HepG2 (cell line): Measurements from ENCODE around the gene TSHZ2. TPM values are rescaled to one million over a fixed set of nuclear protein-coding genes. Genes with fewer than 3 reads are reported as not detected.

Experiments
- ARNT ChIP-seq: fragments of 450-650 bp; IDR thresholded peaks from 2 replicates; pipeline ENCODE4 v1.6.1; 2017
- CTCF ChIP-seq: sonication (generic); formaldehyde crosslinking; IDR thresholded peaks from 2 replicates; pipeline ENCODE4 v1.5.0; 2020; ENCODE audit warnings: mild to moderate bottlenecking, missing genetic modification reagents, moderate library complexity
- PRPF4 ChIP-seq: fragments of 200-400 bp; formaldehyde crosslinking; IDR thresholded peaks from 2 replicates; pipeline ENCODE4 v1.6.1; 2016; ENCODE audit warnings: low read length, low read depth; ENCODE audit not compliant: poor library complexity, severe bottlenecking
- SATB2 ChIP-seq: sonication (generic); formaldehyde crosslinking; IDR thresholded peaks from 2 replicates; pipeline ENCODE4 v1.5.0; 2020; ENCODE audit warnings: missing genetic modification reagents
- ZNF407 ChIP-seq: sonication (generic); formaldehyde crosslinking; IDR thresholded peaks from one replicate; pipeline ENCODE4 v1.5.1; 2020; ENCODE audit warnings: mild to moderate bottlenecking, missing genetic modification reagents; ENCODE audit errors: not compliant biosample characterization
- ZNF563 ChIP-seq: sonication (generic); formaldehyde crosslinking; IDR thresholded peaks from 2 replicates; pipeline ENCODE4 v1.8.0; 2022; ENCODE audit warnings: mild to moderate bottlenecking, moderate library complexity, missing genetic modification reagents
- ZNF598 ChIP-seq: sonication (generic); formaldehyde crosslinking; IDR thresholded peaks from 2 replicates; pipeline ENCODE4 v1.5.1; 2020; ENCODE audit warnings: mild to moderate bottlenecking, missing genetic modification reagents, borderline replicate concordance
- ZNF644 ChIP-seq: IDR thresholded peaks from 2 replicates; pipeline ENCODE4 v1.6.1; 2016; ENCODE audit warnings: low read depth
- polyA plus RNA-seq, 8 experiments: library from polyadenylated mRNA; depleted of rRNA in 3 of 8; stranded (reverse) in 7 of 8; unstranded in 1 of 8; fragments of >200 nt; fragmentation: Illumina TruSeq in 4 of 8; extraction: Trizol in 4 of 8; gene quantifications; 2 replicates each; pipeline versions ENCODE4 v1.2.1 to v1.2.3, GENCODE V29; 2011 to 2016; ENCODE audit warnings: low read depth in 4 of 8, missing spikeins in 1 of 8, mixed read lengths in 1 of 8; ENCODE audit not compliant: insufficient read depth in 1 of 8
- total RNA-seq, 5 experiments: library from RNA; depleted of rRNA; stranded (reverse); fragments of >200 nt; fragmentation: Illumina TruSeq; extraction: Trizol; gene quantifications; 2 replicates each; pipeline ENCODE4 v1.2.3, GENCODE V29; 2016; ENCODE audit warnings: low read depth in 1 of 5

Gene TSHZ2
- total and polyA plus RNA-seq, 2 of the 13 experiments (the other 11 are each of a cell fraction or from before 2014, with no cell fraction given) = 0.01 TPM; not detected in 1

GRCh38 chr20:52959125-52959524 lies 13.0 kb upstream of the TSHZ2 start (continued):
- TF ChIP-seq ZNF563 (CRISPR knock-in tag) (no peak), SATB2 (CRISPR knock-in tag) (no peak), ZNF598 (CRISPR knock-in tag) (no peak), CTCF (peak; percentile 70), PRPF4 (no peak), ARNT (no peak), ZNF644 (CRISPR knock-in tag) (peak; percentile 40; the same call in 1 of the 2 replicates), ZNF407 (CRISPR knock-in tag) (no peak)
